LNCaP clone FGC (cell line): ENCODE measurements around the gene NAALADL2.

ENCODE experiments used
- DNase-seq: peaks from one replicate; pipeline ENCODE4 v3.0.0-alpha.2; 2011; ENCODE audit warnings: low read depth
- H3K4me3 ChIP-seq: 2 replicates; pipeline ENCODE4 v1.5.1; 2011; ENCODE audit warnings: mild to moderate bottlenecking, low read depth, low read length, control low read depth
- TF ChIP-seq, protein P1 (sequence below): IDR thresholded peaks from 2 replicates; pipeline ENCODE4 v1.5.1; 2012; ENCODE audit warnings: mild to moderate bottlenecking; ENCODE audit not compliant: control insufficient read depth, insufficient read depth; ENCODE audit errors: extremely low read depth

Gene NAALADL2

DNA sequence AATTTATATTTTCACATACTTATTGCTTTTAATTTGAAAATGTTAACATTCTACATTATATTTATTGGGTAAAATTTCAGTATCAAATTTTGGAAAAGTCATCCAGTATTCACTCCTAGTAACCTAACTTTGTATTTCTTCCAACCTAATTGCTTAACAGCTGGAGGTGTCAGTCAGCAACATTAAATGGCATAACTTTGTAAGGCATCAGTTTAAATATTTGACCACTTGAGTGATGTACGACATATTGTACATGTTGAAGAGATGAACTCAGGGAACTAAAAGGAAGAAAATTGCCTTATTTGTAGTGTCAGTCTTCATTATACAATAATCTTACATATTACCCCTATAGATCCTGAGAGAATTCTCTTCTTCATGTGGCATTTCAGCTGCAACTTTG, 326.8 kb downstream of the NAALADL2 start:
- no peak overlapping the region for H3K4me3 ChIP-seq
- no peak for DNase-seq
- TF ChIP-seq, protein P1, sequence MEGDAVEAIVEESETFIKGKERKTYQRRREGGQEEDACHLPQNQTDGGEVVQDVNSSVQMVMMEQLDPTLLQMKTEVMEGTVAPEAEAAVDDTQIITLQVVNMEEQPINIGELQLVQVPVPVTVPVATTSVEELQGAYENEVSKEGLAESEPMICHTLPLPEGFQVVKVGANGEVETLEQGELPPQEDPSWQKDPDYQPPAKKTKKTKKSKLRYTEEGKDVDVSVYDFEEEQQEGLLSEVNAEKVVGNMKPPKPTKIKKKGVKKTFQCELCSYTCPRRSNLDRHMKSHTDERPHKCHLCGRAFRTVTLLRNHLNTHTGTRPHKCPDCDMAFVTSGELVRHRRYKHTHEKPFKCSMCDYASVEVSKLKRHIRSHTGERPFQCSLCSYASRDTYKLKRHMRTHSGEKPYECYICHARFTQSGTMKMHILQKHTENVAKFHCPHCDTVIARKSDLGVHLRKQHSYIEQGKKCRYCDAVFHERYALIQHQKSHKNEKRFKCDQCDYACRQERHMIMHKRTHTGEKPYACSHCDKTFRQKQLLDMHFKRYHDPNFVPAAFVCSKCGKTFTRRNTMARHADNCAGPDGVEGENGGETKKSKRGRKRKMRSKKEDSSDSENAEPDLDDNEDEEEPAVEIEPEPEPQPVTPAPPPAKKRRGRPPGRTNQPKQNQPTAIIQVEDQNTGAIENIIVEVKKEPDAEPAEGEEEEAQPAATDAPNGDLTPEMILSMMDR: no peak

GRCh38 chr3:175186511-175186910, 327.4 kb downstream of the NAALADL2 start:
- DNase-seq: no peak
- TF ChIP-seq, protein P1: no peak
- no peak overlapping the region for H3K4me3 ChIP-seq

DNA sequence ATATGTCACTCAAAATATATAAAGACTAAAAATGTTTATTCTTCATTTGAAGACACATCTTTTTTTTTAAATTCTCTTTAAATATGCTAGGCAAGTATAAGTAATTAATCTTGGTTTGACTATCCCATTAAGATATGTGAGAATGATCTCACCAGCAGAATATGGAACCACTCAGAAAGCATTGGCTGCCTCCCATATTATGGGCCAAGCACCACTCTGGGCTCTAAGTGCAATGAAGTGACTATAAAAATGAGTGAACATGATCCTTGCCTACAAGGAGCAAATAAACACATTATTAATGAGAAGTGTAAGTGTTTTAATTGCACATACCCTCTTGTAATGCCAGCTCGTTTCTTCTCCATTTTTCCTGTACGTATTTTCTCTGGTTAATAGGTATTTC, 328.5 kb downstream of the NAALADL2 start:
- TF ChIP-seq, protein P1: no peak
- H3K4me3 ChIP-seq: no peak overlapping the region
- DNase-seq: no peak

DNA sequence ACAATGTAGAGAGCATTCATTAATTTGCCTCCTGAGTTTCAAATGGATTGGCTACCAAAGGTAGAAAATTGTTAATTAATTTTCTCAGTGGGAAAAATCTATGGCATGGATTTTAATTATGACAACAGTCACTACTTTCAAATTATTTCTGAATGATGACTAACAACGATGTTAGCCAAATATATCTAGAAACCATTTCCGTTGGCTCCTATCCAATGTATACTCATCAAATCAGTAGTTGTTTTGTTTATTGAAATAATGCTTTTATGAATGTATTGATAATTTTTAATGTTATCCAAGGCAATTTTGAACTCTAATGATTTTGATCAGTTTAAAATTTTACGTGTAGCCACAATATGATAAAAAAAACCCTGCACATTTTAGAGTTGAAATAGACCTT, 333.4 kb downstream of the NAALADL2 start:
- TF ChIP-seq, protein P1: no peak
- no peak overlapping the region for H3K4me3 ChIP-seq
- no peak for DNase-seq

- DNase-seq: no peak
- TF ChIP-seq, protein P1: no peak
- no peak overlapping the region for H3K4me3 ChIP-seq
Observed at GRCh38 chr3:175193815-175194518, 334.8 kb downstream of the NAALADL2 start.

- TF ChIP-seq, protein P1: no peak
- DNase-seq: no peak
- no peak overlapping the region for H3K4me3 ChIP-seq
Observed at GRCh38 chr3:175198991-175199783, 340.1 kb downstream of the NAALADL2 start.

DNA sequence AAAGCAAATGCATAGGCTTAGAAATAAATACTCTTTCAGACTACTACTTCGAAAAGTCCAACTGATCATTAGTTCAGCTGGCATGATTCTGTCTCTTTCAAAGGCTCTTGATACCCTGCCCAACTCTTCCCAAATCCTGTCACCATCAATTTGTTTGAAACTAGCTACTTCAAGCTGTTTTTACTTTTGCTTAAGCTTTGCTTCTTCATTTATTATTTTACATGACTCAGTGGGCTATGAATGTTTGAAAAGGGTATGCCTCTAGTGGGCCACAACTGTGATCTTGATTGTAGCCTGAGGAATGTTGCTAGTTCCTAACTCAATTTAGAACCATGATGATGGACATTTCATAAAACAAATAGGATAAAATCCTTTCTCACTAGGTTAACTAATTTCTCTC, 340.8 kb downstream of the NAALADL2 start:
- no peak overlapping the region for H3K4me3 ChIP-seq
- DNase-seq: no peak
- TF ChIP-seq, protein P1: no peak
